H1 (cell line): ENCODE results near the gene IL31RA. TPM values are rescaled to one million over a fixed set of nuclear protein-coding genes. Genes with fewer than 3 reads are reported as not detected.

Source experiments
- CTCF ChIA-PET: fragments of 300-600 bp; sonication (Branson Sonifier 250); formaldehyde crosslinking; loops from one replicate; lab custom pipeline; 2021; ENCODE audit not compliant: partially characterized antibody; lab: Charles Lee
- POLR2A ChIA-PET: fragments of 300-600 bp; sonication (Branson Sonifier 250); formaldehyde crosslinking; loops from one replicate; lab custom pipeline; 2021; ENCODE audit warnings: inconsistent platforms; ENCODE audit not compliant: partially characterized antibody; lab: Charles Lee
- DNase-seq, 2 experiments: peaks; one replicate each; pipeline versions ENCODE4 v3.0.0 to v3.0.0-alpha.2; 2010 to 2022; ENCODE audit warnings: low spot score in 2 of 2, low read depth in 1 of 2, mixed read lengths in 1 of 2
- FAIRE-seq: peaks from 2 replicates; lab custom pipeline; 2011; peaks lifted over from hg19 to GRCh38; lab: Jason Lieb, UNC
- H2AFZ ChIP-seq: 2 replicates; pipeline ENCODE4 v1.8.1; 2012; ENCODE audit warnings: low read length, inconsistent platforms
- H2AK5ac ChIP-seq: 2 replicates; pipeline ENCODE4 v1.6.1; 2013; ENCODE audit warnings: low read depth, low read length
- H2BK120ac ChIP-seq: replicated peaks from 2 replicates; pipeline ENCODE3; 2013; ENCODE audit warnings: low read depth, low read length, inconsistent platforms
- H2BK12ac ChIP-seq: 2 replicates; pipeline ENCODE4 v1.6.1; 2013; ENCODE audit warnings: low read depth, low read length
- H2BK15ac ChIP-seq: 2 replicates; pipeline ENCODE4 v1.6.1; 2013; ENCODE audit warnings: low read length
- H2BK20ac ChIP-seq: 2 replicates; pipeline ENCODE4 v1.6.1; 2013; ENCODE audit warnings: low read length
- H2BK5ac ChIP-seq: 2 replicates; pipeline ENCODE4 v1.6.1; 2013; ENCODE audit warnings: low read depth, low read length
- H3K14ac ChIP-seq: 2 replicates; pipeline ENCODE4 v1.6.1; 2013; ENCODE audit warnings: inconsistent platforms; ENCODE audit not compliant: insufficient read length
- H3K18ac ChIP-seq: 2 replicates; pipeline ENCODE4 v1.6.1; 2013; ENCODE audit warnings: low read length; ENCODE audit errors: extremely low read depth
- H3K23ac ChIP-seq: 2 replicates; pipeline ENCODE4 v1.6.1; 2013; ENCODE audit warnings: inconsistent platforms; ENCODE audit not compliant: insufficient read length
- H3K23me2 ChIP-seq: 2 replicates; pipeline ENCODE4 v1.6.1; 2013; ENCODE audit warnings: low read depth, low read length
- H3K27ac ChIP-seq: 2 replicates; pipeline ENCODE4 v1.6.1; 2011; ENCODE audit warnings: low read depth, low read length, inconsistent platforms
- H3K27me3 ChIP-seq, 4 experiments: replicated peaks in 1 of 4; 1 replicate in 1 of 4; 2 replicates in 3 of 4; pipeline versions ENCODE4 v1.6.1 to v1.8.1; 2011 to 2013; ENCODE audit warnings: low read length in 3 of 4, mild to moderate bottlenecking in 3 of 4, inconsistent platforms in 2 of 4, mixed read lengths in 2 of 4, moderate library complexity in 1 of 4; ENCODE audit not compliant: control insufficient read depth in 3 of 4, insufficient read depth in 3 of 4; ENCODE audit errors: extremely low read depth in 1 of 4
- H3K36me3 ChIP-seq, 4 experiments: 2 replicates each; pipeline versions ENCODE4 v1.6.1 to v1.8.1; 2011 to 2013; ENCODE audit warnings: mild to moderate bottlenecking in 4 of 4, low read length in 3 of 4, moderate library complexity in 2 of 4, control low read depth in 1 of 4, inconsistent platforms in 1 of 4; ENCODE audit not compliant: insufficient read depth in 4 of 4, control insufficient read depth in 2 of 4
- H3K4ac ChIP-seq: replicated peaks from 2 replicates; pipeline ENCODE3; 2013; ENCODE audit warnings: low read length, low read depth, mixed read lengths, inconsistent platforms; ENCODE audit not compliant: insufficient read length
- H3K4me1 ChIP-seq, 4 experiments: replicated peaks in 1 of 4; 1 replicate in 1 of 4; 2 replicates in 3 of 4; pipeline versions ENCODE4 v1.6.1 to v1.8.1; 2011 to 2013; ENCODE audit warnings: low read length in 3 of 4, inconsistent platforms in 2 of 4, mixed read lengths in 1 of 4; ENCODE audit not compliant: insufficient read depth in 4 of 4, control insufficient read depth in 3 of 4
- H3K4me2 ChIP-seq, 2 experiments: 2 replicates each; pipeline versions ENCODE4 v1.6.1 to v1.8.1; 2011 to 2013; ENCODE audit warnings: low read depth in 2 of 2, low read length in 2 of 2, control low read depth in 1 of 2, inconsistent platforms in 1 of 2, mild to moderate bottlenecking in 1 of 2; ENCODE audit not compliant: insufficient read depth in 1 of 2
- H3K4me3 ChIP-seq, 4 experiments: fragments of 200-600, 300-600 bp in 1 of 4; sonication (generic), shearing (Covaris generic), sonication (Bioruptor Twin) in 1 of 4; 2 replicates each; pipeline versions ENCODE4 v1.5.1 to v1.8.1; 2011 to 2016; ENCODE audit warnings: low read length in 4 of 4, low read depth in 3 of 4, control low read depth in 2 of 4, inconsistent platforms in 2 of 4, mild to moderate bottlenecking in 2 of 4, mixed read lengths in 1 of 4, moderate library complexity in 1 of 4; ENCODE audit not compliant: insufficient read depth in 2 of 4; ENCODE audit errors: extremely low read depth in 1 of 4
- H3K56ac ChIP-seq: replicated peaks from 2 replicates; pipeline ENCODE3; 2013; ENCODE audit warnings: low read depth, mild to moderate bottlenecking, mixed read lengths, low read length, inconsistent platforms; ENCODE audit not compliant: insufficient read length
- H3K79me1 ChIP-seq: 2 replicates; pipeline ENCODE4 v1.6.1; 2013; ENCODE audit warnings: low read depth, low read length, control low read depth
- H3K79me2 ChIP-seq, 2 experiments: 2 replicates each; pipeline versions ENCODE4 v1.6.1 to v1.8.1; 2012 to 2013; ENCODE audit warnings: low read length in 2 of 2, mild to moderate bottlenecking in 2 of 2, inconsistent platforms in 1 of 2; ENCODE audit not compliant: insufficient read depth in 2 of 2, control insufficient read depth in 1 of 2
- H3K9ac ChIP-seq, 4 experiments: replicated peaks in 1 of 4; 1 replicate in 1 of 4; 2 replicates in 3 of 4; pipeline versions ENCODE4 v1.6.1 to v1.8.1; 2011 to 2013; ENCODE audit warnings: low read depth in 3 of 4, low read length in 3 of 4, control low read depth in 2 of 4, mild to moderate bottlenecking in 2 of 4, moderate library complexity in 2 of 4, inconsistent platforms in 1 of 4; ENCODE audit errors: extremely low read depth in 1 of 4
- H3K9me3 ChIP-seq, 2 experiments: 2 replicates each; pipeline versions ENCODE4 v1.6.1 to v1.8.1; 2012 to 2013; ENCODE audit warnings: mild to moderate bottlenecking in 2 of 2, moderate library complexity in 2 of 2, control low read depth in 1 of 2, inconsistent platforms in 1 of 2, low read depth in 1 of 2, low read length in 1 of 2, mixed read lengths in 1 of 2; ENCODE audit not compliant: insufficient read depth in 2 of 2
- H4K20me1 ChIP-seq, 2 experiments: replicated peaks in 1 of 2; 2 replicates each; pipeline versions ENCODE3 to v1.8.1; 2011 to 2013; ENCODE audit warnings: inconsistent platforms in 2 of 2, low read length in 2 of 2, mild to moderate bottlenecking in 1 of 2; ENCODE audit not compliant: insufficient read depth in 2 of 2, control insufficient read depth in 1 of 2
- H4K5ac ChIP-seq: 2 replicates; pipeline ENCODE4 v1.6.1; 2013; ENCODE audit warnings: low read length, low read depth, mixed read lengths, inconsistent platforms; ENCODE audit not compliant: insufficient read length
- H4K8ac ChIP-seq: 2 replicates; pipeline ENCODE4 v1.8.0; 2013; ENCODE audit warnings: mild to moderate bottlenecking, moderate library complexity, low read length, inconsistent platforms; ENCODE audit not compliant: insufficient read depth; ENCODE audit errors: extremely low read depth
- H4K91ac ChIP-seq: replicated peaks from 2 replicates; pipeline ENCODE3; 2013; ENCODE audit warnings: low read length, mixed read lengths, inconsistent platforms; ENCODE audit not compliant: insufficient read length
- BACH1 ChIP-seq: IDR thresholded peaks from 2 replicates; pipeline ENCODE4 v1.6.1; 2012; ENCODE audit warnings: low read length, improper control_type of control experiment
- BCL11A ChIP-seq, 2 experiments: IDR thresholded peaks; one replicate each; pipeline ENCODE4 v1.6.1; 2011; ENCODE audit warnings: low read depth in 2 of 2, low read length in 2 of 2, mild to moderate bottlenecking in 2 of 2
- CEBPB ChIP-seq: IDR thresholded peaks from 2 replicates; pipeline ENCODE4 v1.6.1; 2012; ENCODE audit warnings: low read depth, low read length
- KDM5A ChIP-seq: fragments of 200-600 bp; IDR thresholded peaks from 2 replicates; pipeline ENCODE4 v1.7.1; 2012; ENCODE audit warnings: mild to moderate bottlenecking, low read length, inconsistent platforms, mixed read lengths
- NRF1 ChIP-seq: IDR thresholded peaks from 2 replicates; pipeline ENCODE4 v1.6.1; 2011; ENCODE audit warnings: mild to moderate bottlenecking, low read depth, low read length, improper control_type of control experiment
- SAP30 ChIP-seq: fragments of 300-600 bp; sonication (generic); IDR thresholded peaks from 2 replicates; pipeline ENCODE4 v1.7.1; 2012; ENCODE audit warnings: low read length, moderate library complexity, mild to moderate bottlenecking, inconsistent platforms; ENCODE audit not compliant: insufficient read depth, insufficient replicate concordance
- SIRT6 ChIP-seq: IDR thresholded peaks from one replicate; pipeline ENCODE4 v1.7.1; 2012; ENCODE audit warnings: low read length, inconsistent platforms
- TAF7 ChIP-seq: optimal IDR thresholded peaks from 2 replicates; pipeline ENCODE3; 2011; ENCODE audit warnings: low read depth, mild to moderate bottlenecking, inconsistent platforms, low read length, moderate library complexity, borderline replicate concordance
- USF2 ChIP-seq: IDR thresholded peaks from 2 replicates; pipeline ENCODE4 v1.6.1; 2011; ENCODE audit warnings: low read length, improper control_type of control experiment
- polyA plus RNA-seq, 7 experiments: library from polyadenylated mRNA; depleted of rRNA in 3 of 7; stranded (reverse) in 5 of 7; unstranded in 2 of 7; fragments of >200 nt in 5 of 7; fragments of 200-250 nt in 2 of 7; gene quantifications; 1 replicate in 5 of 7; 2 replicates in 1 of 7; 4 replicates in 1 of 7; pipeline versions ENCODE4 v1.2.1 to v1.2.3, GENCODE V29; 2011 to 2013; ENCODE audit warnings: missing spikeins in 2 of 7, mixed read lengths in 2 of 7
- total RNA-seq: library from RNA; stranded (reverse); fragmentation: NEBNext Ultra II Directional; extraction: Animal tissue kit (Norgen Biotek cat#: 25700); gene quantifications from 2 replicates; pipeline ENCODE4 v1.2.1, GENCODE V29; 2021

Gene IL31RA
- total and polyA plus RNA-seq, 2 of the 8 experiments (the other 6 are each of a cell fraction or from before 2014, with no cell fraction given) = not detected

GRCh38 chr5:55816342-55816741 is 34.8 kb upstream of the IL31RA start:
- Histone ChIP-seq H3K4ac (no peak overlapping the region), H4K91ac (no peak overlapping the region), H3K79me1 (no peaks in the 10 kb centered on the region), H3K23me2 (no peaks in the 10 kb centered on the region; the same call in 1 of the 2 replicates), H4K5ac (no peak overlapping the region), H2AFZ (no peak overlapping the region), H3K27me3 (no peaks in the 10 kb centered on the region)
- no peak for DNase-seq
- CTCF ChIA-PET = no interaction called here
- TF ChIP-seq NRF1 (no peak), SAP30 (no peak), KDM5A (no peak), USF2 (no peak), BCL11A (IDR thresholded peaks at IDR 0.05; ENCODE audit: low read depth in 2 of 2, low read length in 2 of 2) (no peak), CEBPB (no peak), SIRT6 (no peak), BACH1 (no peak), TAF7 (no peak)
- TF ChIP-seq, all 59 proteins: peak for 0
- H3K4me1 ChIP-seq = peaks cover 0 to 4% (median 0%) of the 10 kb centered on the region in 4 experiments; a peak in 1 of 7 replicates
- no peak overlapping the region for H3K56ac ChIP-seq
- no peak overlapping the region for H2BK120ac ChIP-seq
- H3K9me3 ChIP-seq = no peaks in the 10 kb centered on the region
- H3K79me2 ChIP-seq = no peaks in the 10 kb centered on the region
- no peak overlapping the region for H3K23ac ChIP-seq
- H2BK12ac ChIP-seq = no peak overlapping the region
- H2BK20ac ChIP-seq = no peak overlapping the region
- no peak overlapping the region for H2AK5ac ChIP-seq
- POLR2A ChIA-PET = no interaction called here
- H3K27ac ChIP-seq = no peak overlapping the region
- FAIRE-seq = no peak
- H4K8ac ChIP-seq = no peak overlapping the region
- no peak overlapping the region for H3K14ac ChIP-seq
- no peaks in the 10 kb centered on the region for H3K36me3 ChIP-seq
- no peak overlapping the region for H3K18ac ChIP-seq
- H3K4me3 ChIP-seq = no peak overlapping the region
- H3K9ac ChIP-seq = no peak overlapping the region
- H2BK5ac ChIP-seq = no peak overlapping the region
- H4K20me1 ChIP-seq = no peaks in the 10 kb centered on the region
- no peak overlapping the region for H2BK15ac ChIP-seq
- no peak overlapping the region for H3K4me2 ChIP-seq
